Fibroblast of the aortic adventitia (primary cell): ENCODE results near the gene AFAP1. TPM values are rescaled to one million over a fixed set of nuclear protein-coding genes. Genes with fewer than 3 reads are reported as not detected.
A peak's percentile ranks its signal among the peaks of the same experiment; 100 is the strongest.

Experiments
- DNase-seq: peaks from one replicate; pipeline ENCODE4 v3.0.0-alpha.2; 2010; ENCODE audit warnings: low read depth
- H3K4me3 ChIP-seq: 2 replicates; pipeline ENCODE4 v1.5.1; 2011; ENCODE audit warnings: low read depth, mild to moderate bottlenecking, control low read depth, low read length, moderate library complexity
- CTCF ChIP-seq: IDR thresholded peaks from 2 replicates; pipeline ENCODE4 v1.5.1; 2011; ENCODE audit warnings: mild to moderate bottlenecking, low read length, control low read depth, inconsistent platforms; ENCODE audit not compliant: insufficient read depth
- total RNA-seq: library from RNA; depleted of rRNA; stranded (reverse); fragments of >200 nt; gene quantifications from 2 replicates; pipeline ENCODE4 v1.2.3, GENCODE V29; 2012; ENCODE audit warnings: low replicate concordance

Gene AFAP1
- total RNA-seq, 1 donor: 66.0 TPM

DNA sequence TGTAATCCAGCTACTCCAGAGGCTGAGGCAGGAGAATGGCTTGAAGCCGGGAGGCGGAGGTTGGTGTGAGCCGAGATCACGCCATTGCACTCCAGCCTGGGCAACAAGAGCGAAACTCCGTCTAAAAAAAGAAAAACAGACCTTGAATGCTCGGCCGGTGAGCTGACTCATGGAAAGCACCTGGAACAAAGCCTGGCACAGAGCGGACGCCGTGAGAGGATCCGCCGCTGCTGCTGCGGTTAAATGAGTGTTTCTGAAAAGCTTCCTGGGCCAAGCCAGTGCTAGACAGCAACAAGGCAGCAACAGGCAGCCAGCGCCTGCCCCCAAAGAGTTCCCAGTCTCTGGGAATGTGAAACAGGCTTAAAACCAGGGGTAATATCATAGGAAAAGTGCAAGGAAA, 186.4 kb downstream of the AFAP1 start:
- DNase-seq: no peak
- no peak overlapping the region for H3K4me3 ChIP-seq
- TF ChIP-seq CTCF: no peak

DNA sequence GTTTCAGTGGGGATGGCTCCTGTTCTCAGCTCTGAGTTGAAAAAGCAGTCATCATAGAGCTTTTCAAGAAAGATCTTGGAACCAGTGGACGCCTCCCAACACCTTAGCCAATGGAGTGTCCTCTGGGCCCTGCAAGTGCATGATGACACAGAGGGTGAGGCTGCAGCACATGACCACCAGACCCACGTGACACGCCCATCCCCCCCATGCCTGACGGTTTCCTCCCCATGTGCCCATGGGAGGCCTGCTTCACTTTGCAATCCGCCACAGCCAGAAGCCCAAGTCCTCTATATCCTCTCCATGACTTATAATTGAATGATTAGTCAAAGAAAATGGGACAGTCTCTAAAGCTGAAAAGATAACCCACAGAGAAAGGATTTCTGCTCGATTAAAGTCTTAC, 187.0 kb downstream of the AFAP1 start:
- H3K4me3 ChIP-seq: no peak overlapping the region
- TF ChIP-seq CTCF: no peak
- peak; percentile 27 for DNase-seq

- no peak for TF ChIP-seq CTCF
- no peak overlapping the region for H3K4me3 ChIP-seq
Observed at GRCh38 chr4:7750972-7751371, 188.7 kb downstream of the AFAP1 start.

DNA sequence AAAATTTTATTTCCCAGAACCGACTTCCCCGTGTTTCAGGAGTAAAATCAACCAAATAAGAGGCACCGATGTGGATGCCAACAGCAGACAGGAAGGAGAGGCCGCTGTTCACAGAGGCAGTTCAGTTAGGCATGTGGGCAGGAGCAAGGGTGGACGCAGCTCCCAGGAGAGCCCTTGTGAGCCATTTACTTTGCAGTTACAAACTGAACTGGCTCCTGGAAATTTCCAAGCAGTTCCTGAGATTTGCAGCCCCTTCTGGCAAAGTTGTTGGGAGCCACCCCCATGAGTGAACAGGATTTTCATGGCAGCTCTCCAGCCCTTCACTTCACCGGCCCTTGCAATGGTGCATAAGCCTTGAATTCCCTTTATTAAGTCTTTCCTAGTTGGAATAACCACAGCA, 189.1 kb downstream of the AFAP1 start:
- TF ChIP-seq CTCF: no peak
- no peak overlapping the region for H3K4me3 ChIP-seq
- peak; percentile 22 for DNase-seq

More at GRCh38 chr4:7750972-7751371, 188.7 kb downstream of the AFAP1 start:
- DNase-seq: no peak

DNA sequence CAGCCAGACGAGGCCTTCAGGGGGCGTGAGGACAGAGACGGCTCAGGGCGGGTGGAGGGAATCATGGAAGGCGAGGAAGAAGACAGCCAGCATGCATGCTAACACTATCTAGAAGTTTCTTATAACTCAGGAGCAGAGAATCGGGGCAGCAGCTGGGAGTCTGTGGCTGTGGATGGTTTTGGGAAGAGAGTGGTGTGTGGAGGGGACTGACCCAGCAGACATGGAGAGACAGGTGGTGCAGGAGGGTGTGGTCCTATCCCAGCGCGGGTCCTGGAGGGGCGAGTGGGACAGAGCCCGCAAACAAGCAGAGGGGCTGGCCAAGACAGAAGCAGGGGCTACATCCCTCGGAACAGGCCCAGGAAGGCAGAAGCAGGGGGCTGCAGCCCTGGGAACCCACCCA, 192.1 kb downstream of the AFAP1 start:
- DNase-seq: no peak
- no peak for TF ChIP-seq CTCF

GRCh38 chr4:7747062-7747385, 192.6 kb downstream of the AFAP1 start:
- no peak for DNase-seq
- no peak for TF ChIP-seq CTCF
- no peak overlapping the region for H3K4me3 ChIP-seq

More for the DNA sequence above, 192.1 kb downstream of the AFAP1 start:
- H3K4me3 ChIP-seq: no peak overlapping the region

- no peak for DNase-seq
- TF ChIP-seq CTCF: no peak
Observed at GRCh38 chr4:7746351-7747061, 193.2 kb downstream of the AFAP1 start.

More at GRCh38 chr4:7746351-7747061, 193.2 kb downstream of the AFAP1 start:
- H3K4me3 ChIP-seq: no peak overlapping the region
